Endothelial cell (in vitro differentiated cells): ENCODE measurements around the gene CD22. TPM values are rescaled to one million over a fixed set of nuclear protein-coding genes. Genes with fewer than 3 reads are reported as not detected.

Experiments
- DNase-seq: peaks from one replicate; pipeline ENCODE4 v3.0.0; 2021; ENCODE audit warnings: low spot score
- H3K27ac Mint-ChIP-seq: one replicate; pipeline ENCODE4 v1.8.0; 2021; ENCODE audit warnings: mixed read lengths, inconsistent platforms; ENCODE audit not compliant: unreplicated experiment
- H3K27me3 Mint-ChIP-seq: one replicate; pipeline ENCODE4 v1.8.0; 2021; ENCODE audit warnings: mild to moderate bottlenecking, moderate library complexity, mixed read lengths, inconsistent platforms; ENCODE audit not compliant: unreplicated experiment
- H3K36me3 Mint-ChIP-seq: one replicate; pipeline ENCODE4 v1.8.0; 2021; ENCODE audit warnings: mild to moderate bottlenecking, low read depth, mixed read lengths, inconsistent platforms; ENCODE audit not compliant: unreplicated experiment
- H3K4me1 Mint-ChIP-seq: one replicate; pipeline ENCODE4 v1.8.0; 2021; ENCODE audit warnings: mild to moderate bottlenecking, mixed read lengths, inconsistent platforms; ENCODE audit not compliant: unreplicated experiment
- H3K4me3 Mint-ChIP-seq: one replicate; pipeline ENCODE4 v1.8.0; 2021; ENCODE audit warnings: mild to moderate bottlenecking, mixed read lengths, inconsistent platforms; ENCODE audit not compliant: unreplicated experiment
- H3K9me3 Mint-ChIP-seq: one replicate; pipeline ENCODE4 v1.8.0; 2021; ENCODE audit warnings: mixed read lengths, inconsistent platforms; ENCODE audit not compliant: unreplicated experiment
- total RNA-seq: library from RNA; stranded (reverse); fragmentation: NEBNext Ultra II Directional; extraction: Animal tissue kit (Norgen Biotek cat#: 25700); gene quantifications from one replicate; pipeline ENCODE4 v1.2.1, GENCODE V29; 2021; ENCODE audit not compliant: unreplicated experiment
- TF ChIP-seq, protein P1 (sequence below): fragments of 200-600 bp; sonication (generic); IDR thresholded peaks from one replicate; pipeline ENCODE4 v1.5.0; 2021; ENCODE audit warnings: antibody characterized with exemption; ENCODE audit not compliant: unreplicated experiment

Gene CD22
- total RNA-seq, 1 donor from 2014 or later = not detected

DNA sequence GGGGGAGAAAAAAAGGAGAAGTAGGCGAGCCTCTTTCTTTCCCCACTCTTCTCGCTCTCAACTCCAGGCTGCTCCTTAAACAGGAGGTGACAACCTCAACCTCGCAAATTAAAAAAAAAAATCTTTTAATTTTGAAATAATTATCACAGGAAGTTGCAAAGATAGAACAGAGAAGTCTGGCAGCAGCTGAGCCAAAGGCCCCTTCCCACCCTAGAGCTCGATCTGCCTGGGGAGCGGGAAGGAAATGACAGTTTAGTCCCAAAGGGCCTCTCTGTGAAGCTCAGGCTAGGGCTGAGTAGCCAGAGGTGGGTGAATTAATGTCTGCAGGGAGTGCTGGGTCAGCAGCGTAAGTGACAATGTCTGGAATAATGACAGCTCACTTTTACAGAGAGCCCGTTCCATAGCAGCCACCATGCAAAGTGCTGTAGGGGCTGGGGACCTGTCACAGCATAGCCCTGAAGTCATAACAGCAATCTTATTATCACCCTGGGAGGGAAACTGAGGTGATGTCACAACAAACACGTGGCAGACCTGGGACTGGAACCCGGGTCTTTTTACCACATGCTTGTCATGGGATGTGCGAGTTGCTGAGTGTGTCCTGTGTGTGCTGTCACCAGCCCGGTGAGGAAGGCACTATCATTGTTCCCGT is 8.8 kb upstream of the CD22 start:
- H3K4me3 Mint-ChIP-seq = no peak overlapping the region
- H3K27me3 Mint-ChIP-seq = peaks cover 5% of the 10 kb centered on the region
- peaks cover 7% of the 10 kb centered on the region for H3K4me1 Mint-ChIP-seq
- H3K27ac Mint-ChIP-seq = no peak overlapping the region
- H3K9me3 Mint-ChIP-seq = no peaks in the 10 kb centered on the region
- H3K36me3 Mint-ChIP-seq = no peaks in the 10 kb centered on the region
- TF ChIP-seq, protein P1, sequence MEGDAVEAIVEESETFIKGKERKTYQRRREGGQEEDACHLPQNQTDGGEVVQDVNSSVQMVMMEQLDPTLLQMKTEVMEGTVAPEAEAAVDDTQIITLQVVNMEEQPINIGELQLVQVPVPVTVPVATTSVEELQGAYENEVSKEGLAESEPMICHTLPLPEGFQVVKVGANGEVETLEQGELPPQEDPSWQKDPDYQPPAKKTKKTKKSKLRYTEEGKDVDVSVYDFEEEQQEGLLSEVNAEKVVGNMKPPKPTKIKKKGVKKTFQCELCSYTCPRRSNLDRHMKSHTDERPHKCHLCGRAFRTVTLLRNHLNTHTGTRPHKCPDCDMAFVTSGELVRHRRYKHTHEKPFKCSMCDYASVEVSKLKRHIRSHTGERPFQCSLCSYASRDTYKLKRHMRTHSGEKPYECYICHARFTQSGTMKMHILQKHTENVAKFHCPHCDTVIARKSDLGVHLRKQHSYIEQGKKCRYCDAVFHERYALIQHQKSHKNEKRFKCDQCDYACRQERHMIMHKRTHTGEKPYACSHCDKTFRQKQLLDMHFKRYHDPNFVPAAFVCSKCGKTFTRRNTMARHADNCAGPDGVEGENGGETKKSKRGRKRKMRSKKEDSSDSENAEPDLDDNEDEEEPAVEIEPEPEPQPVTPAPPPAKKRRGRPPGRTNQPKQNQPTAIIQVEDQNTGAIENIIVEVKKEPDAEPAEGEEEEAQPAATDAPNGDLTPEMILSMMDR = no peak
- no peak for DNase-seq

DNA sequence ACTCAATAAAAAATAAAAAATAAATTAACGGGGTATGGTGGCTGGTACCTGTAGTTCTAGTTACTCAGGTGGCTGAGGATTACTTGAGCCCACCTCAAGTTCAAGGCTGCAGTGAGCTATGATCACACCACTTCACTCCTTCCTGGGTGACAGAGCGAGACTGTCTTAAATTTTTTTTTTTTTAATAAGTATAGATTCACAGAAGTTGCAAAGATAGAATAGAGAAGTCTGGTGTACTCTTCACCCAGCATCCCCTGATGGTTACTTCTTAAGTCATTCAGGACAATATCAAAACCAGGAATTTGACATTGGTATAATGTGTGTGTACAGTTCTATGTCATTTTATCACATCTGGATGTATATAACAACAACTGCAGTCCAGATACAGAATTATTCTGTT is 7.7 kb upstream of the CD22 start:
- TF ChIP-seq, protein P1 = no peak
- DNase-seq = no peak
- peaks cover 7% of the 10 kb centered on the region for H3K4me1 Mint-ChIP-seq
- no peak overlapping the region for H3K4me3 Mint-ChIP-seq
- no peaks in the 10 kb centered on the region for H3K9me3 Mint-ChIP-seq
- no peaks in the 10 kb centered on the region for H3K36me3 Mint-ChIP-seq
- no peak overlapping the region for H3K27ac Mint-ChIP-seq
- peaks cover 5% of the 10 kb centered on the region for H3K27me3 Mint-ChIP-seq

DNA sequence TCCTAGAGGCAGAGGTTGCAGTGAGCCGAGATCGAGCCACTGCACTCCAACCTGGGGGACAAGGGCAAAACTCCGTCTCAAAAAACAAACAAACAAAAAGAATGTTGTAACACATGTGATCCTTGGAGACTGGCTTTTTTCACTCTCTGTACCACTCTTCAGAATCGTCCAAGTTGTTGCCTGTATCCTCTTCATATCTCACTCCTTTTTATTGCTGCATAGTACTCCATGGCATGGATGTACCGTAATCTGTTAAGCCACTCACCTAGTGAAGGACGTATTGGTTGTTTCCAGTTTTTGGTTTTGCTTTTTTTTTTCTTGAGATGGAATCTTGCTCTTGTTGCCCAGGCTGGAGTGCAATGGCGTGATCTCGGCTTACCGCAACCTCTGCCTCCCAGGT is 7.0 kb upstream of the CD22 start:
- H3K9me3 Mint-ChIP-seq = no peaks in the 10 kb centered on the region
- no peak overlapping the region for H3K27ac Mint-ChIP-seq
- no peaks in the 10 kb centered on the region for H3K36me3 Mint-ChIP-seq
- no peak for DNase-seq
- TF ChIP-seq, protein P1 = no peak
- peaks cover 7% of the 10 kb centered on the region for H3K4me1 Mint-ChIP-seq
- no peak overlapping the region for H3K4me3 Mint-ChIP-seq
- peaks cover 3% of the 10 kb centered on the region for H3K27me3 Mint-ChIP-seq

DNA sequence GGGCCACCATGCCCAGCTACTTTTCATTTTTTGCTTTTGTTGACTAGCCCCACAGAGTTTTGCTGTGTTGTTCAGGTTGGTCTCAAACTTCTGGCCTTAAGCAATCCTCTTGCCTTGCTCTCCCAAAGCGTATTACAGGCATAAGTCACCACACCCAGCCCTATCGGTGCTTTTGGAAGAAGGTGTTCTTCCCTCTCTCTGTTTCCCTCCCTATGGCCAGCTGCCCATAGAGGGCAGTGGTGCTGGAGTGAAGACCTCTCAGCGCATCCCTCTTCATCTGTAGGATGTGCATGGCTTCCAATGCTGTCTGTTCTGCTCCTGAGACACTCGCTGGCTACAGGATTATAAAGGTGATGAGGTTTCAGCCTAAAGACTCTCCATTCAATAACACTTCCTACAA is 1.3 kb upstream of the CD22 start:
- no peak overlapping the region for H3K4me3 Mint-ChIP-seq
- no peaks in the 10 kb centered on the region for H3K4me1 Mint-ChIP-seq

DNA sequence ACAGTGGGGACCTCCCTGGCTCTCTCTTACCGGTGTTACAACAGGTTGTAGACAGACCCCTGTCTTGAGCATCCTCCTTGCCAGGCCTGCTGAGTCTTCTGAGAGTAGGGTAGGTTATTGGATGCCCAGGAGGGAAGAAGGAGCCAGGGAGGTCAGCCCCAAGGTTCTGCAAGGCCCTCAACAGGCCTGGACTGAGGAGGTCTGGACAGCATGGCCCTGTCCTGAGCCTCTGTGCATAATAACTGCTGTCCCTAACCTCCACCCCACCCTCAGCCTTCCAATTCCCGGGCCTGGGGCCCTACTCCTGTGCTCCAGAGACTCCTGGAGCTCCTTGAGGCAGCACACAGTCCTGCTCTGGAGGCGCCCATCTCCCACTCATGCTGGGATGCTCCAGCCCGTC is 336 bp downstream of the CD22 start:
- H3K27ac Mint-ChIP-seq = no peak overlapping the region
- TF ChIP-seq, protein P1 = no peak
- no peaks in the 10 kb centered on the region for H3K9me3 Mint-ChIP-seq
- no peaks in the 10 kb centered on the region for H3K4me1 Mint-ChIP-seq
- H3K4me3 Mint-ChIP-seq = no peak overlapping the region
- no peaks in the 10 kb centered on the region for H3K27me3 Mint-ChIP-seq
- no peaks in the 10 kb centered on the region for H3K36me3 Mint-ChIP-seq
- no peak for DNase-seq

More for the DNA sequence above, 1.3 kb upstream of the CD22 start:
- H3K36me3 Mint-ChIP-seq = no peaks in the 10 kb centered on the region
- H3K9me3 Mint-ChIP-seq = no peaks in the 10 kb centered on the region
- TF ChIP-seq, protein P1 = no peak
- no peak for DNase-seq
- no peaks in the 10 kb centered on the region for H3K27me3 Mint-ChIP-seq
- H3K27ac Mint-ChIP-seq = no peak overlapping the region
